ENCODE results near the gene HIGD1A. TPM values are rescaled to one million over a fixed set of nuclear protein-coding genes. Genes with fewer than 3 reads are reported as not detected.

HIGD1A gene
- total and polyA plus RNA-seq, 10 of the 15 experiments (the other 5 are each of a cell fraction or from before 2014, with no cell fraction given): 73.9 to 487 (median 175) TPM

DNA sequence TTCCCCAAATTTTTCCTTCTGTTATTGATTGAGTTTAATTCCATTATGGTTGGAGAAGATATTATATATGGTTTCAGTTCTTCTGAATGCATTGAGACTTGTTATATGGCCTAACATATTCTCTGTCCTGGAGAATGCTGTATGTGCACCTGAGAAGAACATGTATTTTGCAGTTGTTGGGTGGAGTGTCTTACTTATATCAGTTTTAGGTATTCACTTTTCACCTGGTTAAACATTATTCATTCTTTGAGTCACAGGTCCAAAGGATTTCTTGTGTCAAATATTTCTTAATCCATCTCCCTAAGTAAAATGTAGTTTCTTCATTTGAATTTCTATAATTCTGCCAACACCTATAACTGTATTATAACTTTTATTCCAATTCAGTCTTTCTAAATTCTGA is 22.7 kb upstream of the HIGD1A start (continued):
- no peak for TF ChIP-seq GABPA (IDR thresholded peaks at IDR 0.05; ENCODE audit: low read depth)
- TF ChIP-seq TCF12 (IDR thresholded peaks at IDR 0.05; ENCODE audit: low read depth, low read length): no peak
- TF ChIP-seq, protein P1, sequence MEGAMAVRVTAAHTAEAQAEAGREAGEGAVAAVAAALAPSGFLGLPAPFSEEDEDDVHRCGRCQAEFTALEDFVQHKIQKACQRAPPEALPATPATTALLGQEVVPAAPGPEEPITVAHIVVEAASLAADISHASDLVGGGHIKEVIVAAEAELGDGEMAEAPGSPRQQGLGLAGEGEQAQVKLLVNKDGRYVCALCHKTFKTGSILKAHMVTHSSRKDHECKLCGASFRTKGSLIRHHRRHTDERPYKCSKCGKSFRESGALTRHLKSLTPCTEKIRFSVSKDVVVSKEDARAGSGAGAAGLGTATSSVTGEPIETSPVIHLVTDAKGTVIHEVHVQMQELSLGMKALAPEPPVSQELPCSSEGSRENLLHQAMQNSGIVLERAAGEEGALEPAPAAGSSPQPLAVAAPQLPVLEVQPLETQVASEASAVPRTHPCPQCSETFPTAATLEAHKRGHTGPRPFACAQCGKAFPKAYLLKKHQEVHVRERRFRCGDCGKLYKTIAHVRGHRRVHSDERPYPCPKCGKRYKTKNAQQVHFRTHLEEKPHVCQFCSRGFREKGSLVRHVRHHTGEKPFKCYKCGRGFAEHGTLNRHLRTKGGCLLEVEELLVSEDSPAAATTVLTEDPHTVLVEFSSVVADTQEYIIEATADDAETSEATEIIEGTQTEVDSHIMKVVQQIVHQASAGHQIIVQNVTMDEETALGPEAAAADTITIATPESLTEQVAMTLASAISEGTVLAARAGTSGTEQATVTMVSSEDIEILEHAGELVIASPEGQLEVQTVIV (IDR thresholded peaks at IDR 0.05; ENCODE audit: borderline replicate concordance, partially characterized antibody): no peak
- TF ChIP-seq, protein P2, sequence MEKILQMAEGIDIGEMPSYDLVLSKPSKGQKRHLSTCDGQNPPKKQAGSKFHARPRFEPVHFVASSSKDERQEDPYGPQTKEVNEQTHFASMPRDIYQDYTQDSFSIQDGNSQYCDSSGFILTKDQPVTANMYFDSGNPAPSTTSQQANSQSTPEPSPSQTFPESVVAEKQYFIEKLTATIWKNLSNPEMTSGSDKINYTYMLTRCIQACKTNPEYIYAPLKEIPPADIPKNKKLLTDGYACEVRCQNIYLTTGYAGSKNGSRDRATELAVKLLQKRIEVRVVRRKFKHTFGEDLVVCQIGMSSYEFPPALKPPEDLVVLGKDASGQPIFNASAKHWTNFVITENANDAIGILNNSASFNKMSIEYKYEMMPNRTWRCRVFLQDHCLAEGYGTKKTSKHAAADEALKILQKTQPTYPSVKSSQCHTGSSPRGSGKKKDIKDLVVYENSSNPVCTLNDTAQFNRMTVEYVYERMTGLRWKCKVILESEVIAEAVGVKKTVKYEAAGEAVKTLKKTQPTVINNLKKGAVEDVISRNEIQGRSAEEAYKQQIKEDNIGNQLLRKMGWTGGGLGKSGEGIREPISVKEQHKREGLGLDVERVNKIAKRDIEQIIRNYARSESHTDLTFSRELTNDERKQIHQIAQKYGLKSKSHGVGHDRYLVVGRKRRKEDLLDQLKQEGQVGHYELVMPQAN (conservative IDR thresholded peaks at IDR 0.05): no peak
- TF ChIP-seq FOXK2 (IDR thresholded peaks at IDR 0.05): no peak
- TF ChIP-seq POLR2AphosphoS2 (IDR thresholded peaks at IDR 0.05; ENCODE audit: low read depth, low read length): no peak

DNA sequence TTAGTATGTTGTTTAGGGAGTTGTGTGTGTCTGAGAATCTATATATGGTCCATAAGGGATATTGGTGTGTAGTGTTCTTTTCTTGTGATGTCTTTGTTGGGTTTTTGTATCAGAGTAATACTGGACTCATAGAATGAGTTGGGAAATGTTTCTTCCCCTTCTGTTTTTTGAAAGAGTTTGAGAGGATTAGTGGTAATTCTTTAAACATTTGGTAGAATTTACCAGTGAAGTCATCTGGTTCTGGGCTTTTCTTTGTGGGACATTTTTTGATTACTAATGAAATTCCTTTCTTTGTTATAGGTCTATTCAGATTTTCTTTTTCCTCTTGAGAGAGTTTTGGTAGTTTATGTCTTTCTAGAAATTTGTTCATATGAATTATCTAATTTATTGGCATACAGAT is 21.9 kb upstream of the HIGD1A start:
- ATAC-seq: no peak
- no peaks in the 10 kb centered on the region for H3K27me3 ChIP-seq (replicated peaks in 1 of 2; ENCODE audit: control insufficient read depth in 2 of 2, insufficient read depth in 2 of 2, low read length in 1 of 2)
- H2AFZ ChIP-seq (ENCODE audit: control insufficient read depth, low read depth, low read length): no peak overlapping the region
- no peaks in the 10 kb centered on the region for H4K20me1 ChIP-seq (ENCODE audit: control insufficient read depth, insufficient read depth)
- no peak overlapping the region for H3K4me2 ChIP-seq (ENCODE audit: control insufficient read depth, insufficient read depth)
- DNase-seq (ENCODE audit: low read depth, low spot score): no peak
- no peaks in the 10 kb centered on the region for H3K79me2 ChIP-seq (ENCODE audit: control insufficient read depth, insufficient read depth, low read length)
- H3K4me1 ChIP-seq (ENCODE audit: control insufficient read depth, insufficient read depth, low read length): no peaks in the 10 kb centered on the region
- ChIA-PET RAD21 (ENCODE audit: unreplicated experiment) (interaction anchor here (0.6 kb wide), 1 partner anchor 377 kb away, joined by 3 read pairs; no protein-coding TSS in a partner anchor), POLR2A (no interaction called here), SMC1A (ENCODE audit: uncharacterized antibody, unreplicated experiment) (no interaction called here), CTCF (interaction anchor here (0.6 to 0.8 kb wide), 2 partner anchors 11 to 17 kb away, joined by 3 read pairs; no protein-coding TSS in a partner anchor)
- H3K27ac ChIP-seq (ENCODE audit: control insufficient read depth, insufficient read depth): no peak overlapping the region
- intact Hi-C loops (cut with micrococcal nuclease; ENCODE audit: unreplicated experiment) (no loop called here), in situ Hi-C loops (cut with MboI) (no loop called here)
- no TSS peak for BruUV-seq (replicated peaks)
- H3K9me3 ChIP-seq (replicated peaks; ENCODE audit: control insufficient read depth, insufficient read depth, low read length): no peaks in the 10 kb centered on the region
- no peak overlapping the region for H3K4me3 ChIP-seq
- no peak for FAIRE-seq
- no peak overlapping the region for H3K9ac ChIP-seq (ENCODE audit: control insufficient read depth, insufficient read depth, low read length)
- H3K36me3 ChIP-seq (ENCODE audit: control insufficient read depth in 2 of 2, insufficient read depth in 2 of 2, low read length in 1 of 2): no peaks in the 10 kb centered on the region
- no peak for TF ChIP-seq ZNF207 (IDR thresholded peaks at IDR 0.05; ENCODE audit: borderline replicate concordance)
- TF ChIP-seq STAT1 (conservative IDR thresholded peaks at IDR 0.05): no peak
- TF ChIP-seq ZZZ3 (IDR thresholded peaks at IDR 0.05; ENCODE audit: control insufficient read depth, insufficient read length, low read depth): no peak
- no peak for TF ChIP-seq POLR2AphosphoS5 (IDR thresholded peaks at IDR 0.05; ENCODE audit: low read length)
- TF ChIP-seq CBX5 (IDR thresholded peaks at IDR 0.05; ENCODE audit: low read depth): no peak
- TF ChIP-seq KLF5 (IDR thresholded peaks at IDR 0.05; ENCODE audit: partially characterized antibody): no peak
- no peak for TF ChIP-seq RBBP5 (conservative IDR thresholded peaks at IDR 0.05)
- no peak for TF ChIP-seq KAT2A (conservative IDR thresholded peaks at IDR 0.05; ENCODE audit: control insufficient read depth, low read depth, low read length)
- no peak for TF ChIP-seq MXI1 (IDR thresholded peaks at IDR 0.05; ENCODE audit: low read depth, low read length)
- TF ChIP-seq, protein P2 (conservative IDR thresholded peaks at IDR 0.05): no peak

Data from GM12878 (cell line).